ENCODE data around the gene PARG.
"Not testable (repeated sequence)": the region's sequence is repeated elsewhere in the genome, so short reads cannot be mapped to it uniquely, and the experiment has no call there.

The PARG gene

GRCh38 chr10:49903829-49904228, 38.0 kb downstream of the PARG start:
- DNase-seq (ENCODE audit: low spot score), result not testable (repeated sequence)

DNA sequence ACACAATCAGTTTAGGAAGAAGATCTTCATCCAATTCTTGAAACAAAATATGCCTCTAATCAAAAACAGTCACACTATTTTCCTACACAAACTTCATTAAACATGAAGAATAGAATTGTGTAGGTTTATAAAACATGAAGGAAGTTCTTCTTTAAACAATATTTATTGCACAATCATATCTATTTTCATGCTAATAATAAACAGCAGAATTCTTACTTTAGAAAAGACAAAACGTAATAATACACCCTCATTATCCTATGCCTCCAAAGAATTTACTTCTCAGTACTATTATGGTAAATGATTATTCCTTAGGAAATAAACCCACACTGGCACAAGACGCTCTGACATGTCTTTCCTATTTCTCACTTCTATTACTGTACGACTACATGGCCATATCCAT, 41.4 kb downstream of the PARG start:
- not testable (repeated sequence) for DNase-seq (ENCODE audit: low spot score)

DNA sequence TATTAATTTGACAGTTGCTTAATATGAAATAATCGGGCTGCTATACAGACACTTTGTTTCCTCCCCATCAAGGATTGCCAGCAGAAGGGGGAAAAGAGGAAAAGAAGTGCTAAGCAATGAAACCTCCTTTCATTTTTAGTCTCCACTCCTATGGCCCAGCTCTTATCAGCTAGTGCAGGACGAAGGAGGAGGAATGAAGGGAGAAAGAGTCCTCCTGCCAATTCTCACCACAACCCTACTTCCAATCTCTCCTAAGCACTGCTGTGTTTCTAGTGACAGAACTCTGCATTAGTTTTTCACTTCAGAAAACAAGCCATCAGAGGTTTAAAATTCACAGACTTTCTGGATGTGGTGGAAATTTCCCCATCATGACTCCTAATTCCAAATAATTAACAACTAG, 41.8 kb downstream of the PARG start:
- DNase-seq (ENCODE audit: low spot score), result not testable (repeated sequence)

DNA sequence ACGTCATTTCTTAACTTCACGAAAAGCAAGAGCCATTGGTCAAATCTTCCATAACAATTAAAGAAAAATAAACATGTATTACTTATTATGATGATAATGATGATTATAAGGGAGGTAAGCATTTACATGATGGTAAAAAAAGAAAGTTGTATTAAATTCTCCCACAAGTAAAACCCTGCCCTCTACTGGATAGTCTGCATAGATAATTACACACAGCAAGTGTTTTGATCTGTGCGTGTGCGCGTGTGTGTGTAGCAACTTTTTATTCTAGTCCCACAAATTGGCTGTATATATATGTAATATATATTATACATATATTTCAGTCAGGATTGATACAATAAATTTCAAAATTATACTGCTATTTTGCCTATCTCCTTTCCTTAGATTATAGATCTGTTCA, 51.8 kb downstream of the PARG start:
- DNase-seq (ENCODE audit: low spot score), result not testable (repeated sequence)

DNA sequence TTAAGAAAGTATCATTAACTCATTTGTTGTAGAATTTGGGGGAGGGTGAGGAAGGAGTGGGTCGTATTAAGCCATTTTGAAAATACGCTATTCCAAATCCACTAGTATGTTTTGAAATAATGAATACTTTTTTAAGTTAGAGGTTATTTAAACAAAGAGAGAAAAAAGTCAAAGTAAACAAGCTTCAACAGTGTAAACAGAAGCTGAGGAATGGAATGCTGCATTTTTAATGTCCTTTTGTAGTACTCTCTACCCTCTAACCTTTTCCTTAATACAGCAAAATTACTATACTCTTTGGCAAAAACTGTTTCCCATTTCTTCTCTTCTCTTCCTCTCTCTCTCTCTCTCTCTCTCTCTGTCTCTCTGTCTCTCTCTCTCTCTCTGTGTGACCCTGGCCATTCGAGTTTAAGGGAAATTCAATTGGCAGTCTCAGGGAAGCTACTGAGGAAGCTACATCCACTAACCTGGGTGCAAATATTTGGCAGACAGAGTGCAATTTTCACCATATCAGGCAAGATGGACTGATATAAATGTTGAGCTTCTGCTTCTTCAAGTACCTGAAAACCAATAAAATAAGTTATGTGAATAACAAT, 57.0 kb downstream of the PARG start:
- not testable (repeated sequence) for DNase-seq (ENCODE audit: low spot score)

DNA sequence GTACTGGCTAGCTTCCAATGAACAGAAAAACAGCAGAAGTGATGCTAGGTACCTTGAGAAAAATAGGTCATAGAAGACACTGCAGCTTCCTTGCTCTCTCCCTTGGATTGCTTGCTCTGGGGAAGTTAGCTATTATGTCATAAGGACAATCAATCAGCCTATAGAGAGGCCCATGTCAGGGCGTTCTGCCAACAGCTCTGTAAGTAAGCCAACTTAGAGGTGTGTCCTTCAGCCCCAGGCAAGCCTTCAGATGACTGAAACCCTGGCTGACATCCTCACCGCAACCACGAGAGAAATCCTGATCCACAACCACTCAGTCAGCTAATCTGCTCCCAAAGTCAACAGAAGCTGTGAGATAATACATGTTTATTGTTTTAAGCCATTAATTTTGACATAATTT, 58.0 kb downstream of the PARG start:
- not testable (repeated sequence) for DNase-seq (ENCODE audit: low spot score)

DNA sequence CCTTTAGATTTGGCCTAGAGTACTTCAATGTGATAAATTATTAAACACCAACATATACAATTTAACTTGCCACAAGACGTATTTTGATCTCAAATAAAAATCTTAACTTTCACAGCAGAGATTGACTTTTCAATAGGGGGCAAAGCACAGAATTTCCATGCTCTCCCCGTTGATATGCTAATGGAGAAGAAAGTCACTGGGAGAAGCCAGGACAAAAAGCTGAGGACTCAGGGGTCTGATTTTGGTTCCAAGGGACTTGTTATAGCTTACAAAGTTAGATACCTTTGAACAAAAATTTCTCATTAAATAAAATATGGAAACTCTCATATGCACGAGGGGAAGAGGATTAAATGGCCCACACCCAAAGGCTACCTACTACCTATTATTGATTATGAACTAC, 59.5 kb downstream of the PARG start:
- not testable (repeated sequence) for DNase-seq (ENCODE audit: low spot score)

DNA sequence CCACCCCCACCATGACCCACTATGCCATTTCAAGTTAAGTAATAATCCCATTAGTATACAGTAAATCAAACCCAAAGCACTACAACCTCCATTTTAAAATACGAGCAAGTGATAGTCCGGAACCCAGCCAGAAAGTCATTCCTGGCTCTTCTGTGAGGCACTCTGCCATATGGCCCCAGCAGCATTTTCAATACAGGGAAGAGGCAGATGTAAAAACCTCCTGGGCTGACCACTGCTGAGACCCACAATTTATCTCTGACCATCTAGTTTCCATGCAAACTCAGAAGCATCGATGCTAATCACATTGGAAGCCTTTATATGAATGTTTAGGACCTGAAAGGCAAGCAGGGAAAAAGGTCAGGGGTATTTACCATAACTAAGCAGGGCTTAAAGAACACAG, 69.1 kb downstream of the PARG start:
- not testable (repeated sequence) for DNase-seq (ENCODE audit: low spot score)

DNA sequence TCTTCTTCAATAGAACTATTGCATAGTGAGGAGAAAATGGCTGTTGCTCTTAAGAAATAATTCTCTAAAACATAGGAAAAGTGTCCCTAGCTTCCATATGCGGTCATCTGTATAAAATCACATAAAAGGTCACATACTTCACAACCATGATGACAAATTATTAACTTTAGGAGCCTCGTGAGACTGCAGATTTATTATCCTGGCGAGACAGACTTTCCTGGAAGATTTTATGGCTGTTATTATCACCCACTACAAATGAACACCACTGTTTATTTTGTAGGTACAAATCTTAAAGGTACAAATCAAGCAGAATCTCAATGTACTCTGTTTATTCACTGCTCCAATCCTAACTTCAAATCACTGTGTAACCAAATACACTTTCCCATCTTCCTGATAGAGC, 70.4 kb downstream of the PARG start:
- not testable (repeated sequence) for DNase-seq (ENCODE audit: low spot score)

DNA sequence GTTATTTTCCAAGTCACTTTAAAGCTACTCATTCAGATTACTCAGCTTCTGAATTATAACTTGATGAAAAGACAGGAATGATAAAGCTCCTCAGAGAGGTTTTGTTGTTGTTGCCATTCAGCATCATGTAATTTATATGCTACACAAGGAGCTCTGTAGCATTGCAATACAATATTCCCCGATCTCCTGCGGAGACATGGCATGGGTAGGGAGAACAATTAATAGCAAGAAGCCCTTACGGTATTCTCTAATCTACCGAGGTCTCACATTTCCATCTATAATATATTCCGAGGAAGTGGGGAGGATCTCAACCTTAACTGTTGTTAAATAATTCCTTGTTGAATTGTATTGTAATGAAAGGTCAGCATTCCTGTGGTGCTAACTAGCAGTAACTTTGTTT, 81.9 kb downstream of the PARG start:
- DNase-seq (ENCODE audit: low spot score), result not testable (repeated sequence)

- DNase-seq (ENCODE audit: low spot score), result not testable (repeated sequence)
Observed at GRCh38 chr10:49858697-49859382, 83.0 kb downstream of the PARG start.

GRCh38 chr10:49849520-49849919, 92.3 kb downstream of the PARG start:
- DNase-seq (ENCODE audit: low spot score), result not testable (repeated sequence)

DNA sequence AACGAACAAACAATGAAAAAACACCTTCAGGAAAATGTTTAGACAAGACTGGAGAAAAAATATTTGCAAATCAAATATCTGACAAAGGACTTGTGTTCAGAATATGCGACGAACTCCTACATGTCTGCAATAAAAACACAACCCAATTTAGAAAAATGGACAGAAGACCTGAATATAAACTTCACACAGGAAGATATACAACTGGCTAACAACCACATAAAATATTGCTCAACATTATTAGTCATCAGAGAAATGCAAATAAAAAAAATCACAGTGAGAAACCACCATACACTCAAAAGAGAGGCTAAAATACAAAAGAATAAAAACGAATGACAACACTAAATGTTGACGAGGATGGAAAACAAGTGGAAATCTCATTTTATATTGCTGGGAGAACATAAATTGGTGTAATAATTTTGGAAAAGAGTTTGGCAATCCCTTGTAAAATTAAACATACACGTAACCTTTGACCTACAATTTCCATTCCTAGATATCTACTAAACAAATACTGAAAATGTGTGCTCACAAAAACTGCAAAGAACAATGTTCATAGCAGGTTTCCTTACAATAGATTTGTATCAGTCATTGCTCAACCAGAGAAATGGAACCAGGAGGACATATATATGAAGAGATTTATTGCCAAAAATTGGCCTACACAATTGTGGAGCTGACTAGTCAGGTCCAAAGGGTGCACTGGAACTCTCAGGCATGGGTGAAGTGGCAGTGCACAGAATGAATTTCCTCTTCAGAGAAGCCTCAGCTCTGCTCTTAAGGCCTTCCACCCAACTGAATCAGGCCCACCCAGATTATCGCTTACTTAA, 96.8 kb downstream of the PARG start:
- DNase-seq (ENCODE audit: low spot score), result peak; percentile 21

- DNase-seq (ENCODE audit: low spot score), result not testable (repeated sequence)
Observed at GRCh38 chr10:49842333-49842628, 99.5 kb downstream of the PARG start.

DNA sequence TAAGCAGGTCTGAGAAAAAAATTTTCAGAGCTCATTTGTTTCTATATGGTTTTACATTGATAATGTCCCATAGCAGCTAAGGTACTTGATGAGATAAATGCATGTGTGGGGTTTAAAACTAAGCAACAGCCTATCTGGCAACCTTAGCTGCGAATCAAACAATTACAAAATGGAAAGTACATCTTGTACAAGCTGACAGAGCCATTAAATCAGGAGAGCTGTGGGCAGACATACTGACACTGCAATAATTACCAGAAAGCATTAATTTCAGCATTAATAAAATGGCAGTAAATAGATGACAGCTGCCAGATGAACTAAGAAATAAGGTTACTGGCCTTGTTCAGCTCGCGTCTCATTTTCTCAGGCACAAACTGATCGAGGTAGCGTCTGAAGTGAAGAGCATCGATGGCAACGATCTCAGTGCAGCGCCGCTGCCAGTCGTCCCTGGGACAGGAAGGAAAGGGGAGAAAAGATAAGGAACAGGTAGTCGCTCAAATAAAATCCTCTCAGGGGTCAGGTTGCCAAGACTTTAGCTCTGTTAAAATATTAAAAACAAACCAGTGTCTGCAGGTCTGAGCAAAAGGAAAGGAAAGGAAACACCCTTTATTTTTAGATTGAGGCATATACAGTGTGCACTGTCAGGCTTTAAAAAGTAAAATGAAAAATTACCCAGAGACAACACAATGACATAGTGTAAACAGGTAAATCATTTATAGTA, 100.1 kb downstream of the PARG start:
- DNase-seq (ENCODE audit: low spot score), result no peak

DNA sequence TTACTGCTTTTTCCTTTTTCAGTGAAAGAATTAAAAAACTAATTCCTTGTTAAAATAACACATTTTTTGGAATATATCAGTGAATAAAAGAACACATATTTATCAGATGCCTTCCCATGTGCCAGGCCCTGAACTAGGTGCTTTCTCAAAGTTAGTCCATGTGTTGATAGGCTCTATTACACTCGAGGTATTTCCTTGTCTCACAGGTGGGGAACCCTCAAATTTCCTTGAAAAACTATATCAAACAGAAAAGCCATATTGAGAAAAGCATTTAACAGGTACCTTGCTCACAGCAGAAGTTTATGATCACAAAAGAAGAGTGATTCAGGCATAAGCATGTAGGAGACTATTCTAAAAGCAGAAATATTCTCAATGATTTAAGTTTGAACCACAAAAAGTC, 104.1 kb downstream of the PARG start:
- DNase-seq (ENCODE audit: low spot score), result no peak

DNA sequence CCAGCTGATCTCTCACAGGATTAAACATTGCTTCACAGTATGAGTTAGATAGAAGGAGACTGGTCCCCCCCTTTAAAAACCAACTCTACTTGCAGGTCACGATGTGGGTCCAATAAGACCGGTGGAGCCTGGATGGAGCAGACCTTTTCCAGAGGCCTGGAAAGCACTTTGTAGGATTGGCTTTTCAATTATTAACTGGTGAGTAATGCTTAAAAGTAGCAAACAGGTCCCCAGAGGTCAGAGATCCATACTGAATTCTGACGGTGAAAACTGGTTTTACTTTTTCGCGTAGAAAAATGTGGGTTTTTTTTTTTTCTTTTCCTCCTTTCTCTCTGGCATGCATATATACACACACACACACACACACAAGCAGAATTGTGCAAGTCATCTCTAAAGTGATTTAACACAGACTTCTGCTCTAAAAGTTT, 104.8 kb downstream of the PARG start:
- DNase-seq (ENCODE audit: low spot score), result no peak

GRCh38 chr10:49834976-49835375, 106.9 kb downstream of the PARG start:
- DNase-seq (ENCODE audit: low spot score), result no peak

DNA sequence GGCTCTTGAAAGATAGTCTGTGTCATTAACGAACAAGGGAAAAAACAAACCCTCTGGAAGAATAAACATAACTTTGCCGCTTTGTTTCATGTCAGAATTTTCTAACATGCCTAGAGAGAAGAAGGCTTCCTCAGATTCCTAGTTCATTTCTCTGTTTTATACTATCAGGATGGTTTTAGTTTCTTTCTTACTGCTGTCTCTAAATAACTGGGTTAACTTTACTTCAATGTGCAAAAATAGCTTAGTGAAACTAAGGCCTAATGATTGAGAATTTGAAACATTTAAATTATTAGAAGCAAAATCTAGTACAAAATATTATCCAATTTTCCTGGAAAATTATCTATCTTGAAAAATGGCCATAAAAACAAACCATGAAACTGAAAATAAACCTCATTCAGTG, 107.6 kb downstream of the PARG start:
- no peak for DNase-seq (ENCODE audit: low spot score)

DNA sequence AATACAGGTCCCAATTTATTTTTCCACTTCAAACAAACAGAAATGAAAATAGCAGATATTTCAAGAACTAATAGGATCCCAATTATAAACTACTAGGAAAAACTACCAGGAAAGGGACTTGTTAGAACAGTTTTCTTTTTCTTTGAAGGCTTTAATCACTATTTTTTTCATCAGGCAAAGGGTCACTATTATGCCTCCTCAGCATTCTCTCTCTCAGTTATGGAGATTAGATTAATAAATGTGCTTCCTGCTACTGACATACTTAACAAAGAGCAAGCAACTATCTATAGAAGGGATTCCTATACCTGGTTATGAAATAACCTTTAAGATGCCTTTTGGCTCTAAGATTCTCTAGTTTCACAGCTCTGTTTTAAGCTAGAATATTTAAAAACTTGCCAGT, 108.7 kb downstream of the PARG start:
- no peak for DNase-seq (ENCODE audit: low spot score)

GRCh38 chr10:49831352-49832035, 110.3 kb downstream of the PARG start:
- no peak for DNase-seq (ENCODE audit: low spot score)

DNA sequence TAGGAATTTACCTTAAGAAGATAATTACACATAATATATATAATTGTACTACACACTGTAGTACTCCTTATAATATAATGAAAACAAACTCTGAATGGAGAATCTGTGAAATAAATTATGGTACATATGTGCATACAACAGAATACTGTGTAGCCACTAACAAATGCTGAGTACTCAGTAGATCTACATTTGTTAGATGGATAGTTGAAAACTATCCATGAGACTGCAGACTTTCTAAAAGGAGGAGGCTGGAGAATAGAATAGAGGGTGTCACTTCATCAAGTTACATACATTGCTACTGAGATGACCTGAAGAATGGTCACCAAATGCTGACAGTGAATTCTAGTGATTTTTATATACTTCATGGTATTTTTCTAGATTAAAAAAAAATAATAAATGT, 111.0 kb downstream of the PARG start:
- no peak for DNase-seq (ENCODE audit: low spot score)

Measured in hepatic stellate cell (primary cell).